ENCODE measurements around the gene FHIT.

The FHIT gene

GRCh38 chr3:60136601-60137000, 1114.7 kb downstream of the FHIT start:
- DNase-seq = no peak

- DNase-seq = no peak
Measured at GRCh38 chr3:60135474-60135873, 1115.8 kb downstream of the FHIT start.

DNA sequence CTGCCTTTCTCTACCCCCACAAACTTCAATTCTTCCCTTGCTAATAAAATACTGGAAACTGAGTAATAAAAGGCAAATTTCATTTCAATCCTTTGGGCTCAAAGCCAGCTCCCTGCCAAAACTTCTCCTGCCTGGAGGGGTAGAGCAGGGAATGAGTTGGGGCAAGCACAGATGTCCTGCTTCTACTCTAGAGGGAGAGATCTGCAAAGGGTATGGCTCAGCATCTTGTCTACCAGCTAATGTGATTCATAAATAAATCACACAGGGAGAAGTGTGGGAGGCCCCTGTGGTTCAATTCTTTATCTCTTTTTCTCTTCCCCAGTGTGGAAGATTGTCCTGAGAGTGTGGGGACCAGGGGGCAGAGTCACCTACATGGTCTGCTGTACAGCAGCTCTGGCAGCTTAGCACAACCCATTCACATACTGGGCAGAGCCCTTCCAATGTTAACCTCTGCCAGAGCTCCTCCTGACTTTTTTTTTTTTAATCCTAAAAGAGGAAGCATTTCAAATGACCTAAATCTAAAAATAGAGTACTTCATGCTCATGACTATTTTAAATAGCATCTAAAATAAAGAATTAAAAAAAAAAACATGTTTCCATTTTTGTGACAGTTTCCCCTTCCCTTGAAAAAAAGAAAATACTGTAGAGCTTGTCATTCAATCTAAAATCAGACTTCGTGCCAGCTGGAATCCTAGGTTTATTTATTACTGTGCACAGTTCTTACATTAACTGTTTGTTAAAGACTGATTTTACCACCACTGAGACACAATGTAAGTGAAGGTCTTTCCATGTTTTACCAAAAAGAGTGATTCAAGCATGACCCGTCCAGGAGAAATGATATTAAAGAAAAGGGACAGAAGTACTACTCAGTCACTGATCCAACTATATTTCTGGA, 1117.7 kb downstream of the FHIT start:
- no peak for DNase-seq

- DNase-seq = no peak
Measured at GRCh38 chr3:60131618-60132017, 1119.6 kb downstream of the FHIT start.

DNA sequence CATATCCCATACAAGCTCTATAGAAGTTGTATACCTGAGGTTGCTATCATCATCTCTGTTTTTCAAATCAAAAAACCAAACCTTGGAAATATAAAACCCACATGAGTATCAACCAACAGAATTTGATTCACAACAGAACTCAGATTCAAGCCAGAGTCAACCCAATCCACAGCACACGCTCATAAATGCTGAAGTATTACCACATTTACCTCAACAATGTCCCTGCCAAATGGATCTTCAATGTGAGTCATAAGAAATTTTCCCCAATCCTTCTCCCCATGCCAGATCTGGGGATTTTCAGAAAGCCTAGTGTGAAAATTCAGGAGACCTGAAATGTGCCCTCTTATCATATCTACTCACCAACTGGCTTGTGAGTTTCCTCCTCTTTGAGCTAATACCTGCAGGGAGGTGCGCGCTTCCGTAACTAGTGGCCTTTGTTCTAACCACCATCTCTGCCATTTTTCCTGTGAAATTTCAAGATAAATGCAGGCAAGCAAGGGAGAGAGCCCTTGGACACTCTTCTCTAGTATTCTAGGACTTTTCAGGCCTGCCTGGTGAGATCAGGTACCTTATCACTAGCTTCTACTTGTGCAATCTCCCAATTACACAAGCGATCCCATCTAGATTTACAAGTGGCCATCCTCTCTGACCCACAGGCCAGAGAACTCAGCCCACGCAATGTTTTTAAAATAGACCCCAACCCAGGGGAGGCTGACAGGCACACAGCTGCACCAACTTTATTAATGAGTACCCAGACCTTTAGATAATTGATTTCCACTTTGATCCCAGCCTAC, 1124.5 kb downstream of the FHIT start:
- DNase-seq = no peak

DNA sequence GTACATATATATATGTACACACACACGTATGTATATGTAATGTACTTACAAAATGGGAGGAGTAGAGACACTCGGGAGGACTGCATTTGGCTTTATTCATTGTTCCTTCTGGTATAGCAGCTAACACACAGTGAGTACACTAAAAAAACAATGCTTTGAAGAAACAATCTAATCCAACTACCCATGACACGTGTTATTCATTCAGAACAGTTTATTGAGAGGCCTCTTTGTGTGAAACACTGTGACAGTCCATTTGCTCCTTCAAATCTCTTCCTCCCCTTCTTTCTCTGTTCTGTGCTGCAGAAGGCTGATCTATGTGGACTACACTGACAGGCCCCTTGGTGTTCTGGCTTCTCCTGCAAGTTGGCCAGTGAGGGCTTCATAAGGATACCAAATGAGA, 1125.6 kb downstream of the FHIT start:
- DNase-seq = no peak

- DNase-seq = no peak
Measured at GRCh38 chr3:60120245-60120644, 1131.0 kb downstream of the FHIT start.

GRCh38 chr3:60114191-60114590, 1137.1 kb downstream of the FHIT start:
- no peak for DNase-seq

GRCh38 chr3:60107275-60107674, 1144.0 kb downstream of the FHIT start:
- no peak for DNase-seq

- DNase-seq = no peak
Measured at GRCh38 chr3:60102154-60102553, 1149.1 kb downstream of the FHIT start.

GRCh38 chr3:60101621-60102020, 1149.6 kb downstream of the FHIT start:
- no peak for DNase-seq

DNA sequence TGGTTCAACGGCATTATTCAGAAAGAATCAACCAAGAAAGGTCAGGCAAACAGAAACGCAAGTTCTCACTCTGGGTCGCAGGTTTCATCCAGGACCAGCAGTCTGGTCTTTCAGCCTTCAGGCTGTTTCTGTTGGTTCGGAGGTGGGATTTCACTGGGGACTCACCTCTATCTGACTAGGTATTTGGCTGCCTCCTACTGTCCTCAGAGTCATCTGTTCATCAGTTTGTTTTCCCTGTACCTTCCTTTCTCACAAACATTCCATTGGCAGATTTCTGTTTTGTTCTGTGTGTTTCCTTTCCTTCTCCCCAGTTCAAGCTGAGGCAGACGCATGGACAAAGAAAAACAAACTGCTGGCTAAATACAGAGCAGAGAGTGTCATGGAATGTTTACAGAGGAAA, 1154.8 kb downstream of the FHIT start:
- DNase-seq = no peak

DNA sequence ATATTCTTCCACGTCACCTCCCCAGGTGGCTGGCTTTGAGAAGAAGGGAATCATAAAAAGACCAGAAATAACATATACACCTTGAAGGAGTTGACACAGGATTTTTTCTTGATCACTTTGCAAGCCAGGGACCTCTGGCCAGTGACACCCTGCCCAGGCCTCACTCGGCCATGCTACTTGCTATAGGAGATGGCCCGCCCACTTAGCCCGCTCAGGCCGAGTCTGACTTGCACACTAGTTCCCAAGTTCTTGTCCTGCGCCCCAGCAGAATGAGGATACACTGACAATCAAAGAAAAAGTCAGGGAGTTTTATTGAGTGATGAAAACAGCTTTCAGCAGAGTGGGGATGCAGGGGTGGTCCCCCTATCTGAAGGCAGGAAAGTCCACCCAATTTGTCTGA, 1155.3 kb downstream of the FHIT start:
- DNase-seq = no peak

DNA sequence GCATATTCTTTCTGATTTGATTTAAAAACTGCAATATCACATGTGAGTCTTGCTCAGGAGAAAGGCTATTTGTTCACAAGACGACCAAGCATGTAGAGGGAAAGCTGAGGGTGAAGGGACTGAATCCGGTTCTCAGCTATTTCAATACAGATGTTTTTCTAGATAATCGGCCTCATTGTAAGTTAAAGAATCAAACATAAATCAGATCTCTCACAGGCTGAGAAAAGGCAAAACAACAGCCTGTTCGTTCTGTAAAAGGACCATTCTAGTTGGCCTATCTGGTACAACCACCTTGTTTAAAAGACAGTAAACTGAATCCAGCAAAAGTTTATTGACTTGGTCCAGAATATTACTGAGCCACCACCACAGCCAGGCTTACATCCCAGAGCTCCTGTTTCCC, 1155.7 kb downstream of the FHIT start:
- no peak for DNase-seq

GRCh38 chr3:60094392-60094947, 1156.8 kb downstream of the FHIT start:
- no peak for DNase-seq

DNA sequence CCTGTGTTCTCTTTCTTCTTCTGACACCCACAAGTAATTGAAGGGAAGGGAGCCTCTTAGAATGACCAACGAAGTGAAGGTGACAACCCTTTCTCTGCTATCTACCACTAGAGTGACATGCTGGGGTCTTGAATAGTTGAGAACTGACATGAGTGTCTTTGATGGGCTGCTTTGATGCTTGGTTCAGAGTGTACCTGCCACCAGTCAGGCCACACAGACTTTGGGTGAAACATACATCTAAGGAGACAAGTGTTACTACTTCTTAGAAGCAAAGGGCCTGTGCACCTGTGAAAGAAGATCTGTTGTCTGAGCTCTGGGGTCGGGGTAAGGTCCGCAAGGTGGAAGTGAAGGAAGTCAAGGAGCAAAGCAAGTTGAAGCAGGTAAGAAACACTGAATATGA, 1160.7 kb downstream of the FHIT start:
- DNase-seq = no peak

DNA sequence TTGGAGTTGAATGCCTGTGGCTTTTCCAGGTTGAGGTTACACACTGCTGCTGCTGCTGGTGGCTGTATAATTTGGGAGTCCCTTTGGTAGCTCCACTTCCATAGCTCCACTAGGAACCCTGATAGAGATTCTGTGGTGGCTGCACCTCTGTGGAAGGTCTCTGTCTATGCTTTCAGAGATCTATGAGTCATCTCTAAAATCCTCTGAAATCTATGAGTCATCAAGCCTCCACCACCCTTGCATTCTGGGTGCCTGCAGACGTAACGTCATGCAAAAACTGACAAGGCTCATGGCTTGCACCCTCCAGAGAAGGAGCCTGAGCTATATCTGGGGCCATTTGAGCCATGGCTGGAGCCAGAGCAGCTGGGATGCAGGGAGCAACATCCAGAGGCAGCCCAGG, 1164.4 kb downstream of the FHIT start:
- DNase-seq = no peak

DNA sequence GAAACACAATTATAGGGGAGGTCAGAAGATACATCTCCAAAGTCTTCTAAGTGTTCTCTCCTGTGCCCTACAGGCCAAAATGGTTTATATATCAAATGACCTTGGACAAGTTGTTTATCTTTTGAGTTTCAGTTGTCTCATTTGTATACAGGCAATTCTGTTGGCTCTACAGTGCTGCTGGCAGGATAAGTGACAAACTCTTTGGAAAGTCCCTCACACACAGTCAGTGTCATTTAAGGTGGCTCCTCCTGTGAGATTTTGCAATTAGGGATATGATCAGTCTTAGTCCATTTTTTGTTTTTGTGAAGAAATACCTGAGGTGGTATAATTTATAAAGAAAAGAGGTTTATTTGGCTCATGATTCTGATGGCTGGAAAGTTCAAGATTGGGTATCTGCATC, 1165.6 kb downstream of the FHIT start:
- no peak for DNase-seq

DNA sequence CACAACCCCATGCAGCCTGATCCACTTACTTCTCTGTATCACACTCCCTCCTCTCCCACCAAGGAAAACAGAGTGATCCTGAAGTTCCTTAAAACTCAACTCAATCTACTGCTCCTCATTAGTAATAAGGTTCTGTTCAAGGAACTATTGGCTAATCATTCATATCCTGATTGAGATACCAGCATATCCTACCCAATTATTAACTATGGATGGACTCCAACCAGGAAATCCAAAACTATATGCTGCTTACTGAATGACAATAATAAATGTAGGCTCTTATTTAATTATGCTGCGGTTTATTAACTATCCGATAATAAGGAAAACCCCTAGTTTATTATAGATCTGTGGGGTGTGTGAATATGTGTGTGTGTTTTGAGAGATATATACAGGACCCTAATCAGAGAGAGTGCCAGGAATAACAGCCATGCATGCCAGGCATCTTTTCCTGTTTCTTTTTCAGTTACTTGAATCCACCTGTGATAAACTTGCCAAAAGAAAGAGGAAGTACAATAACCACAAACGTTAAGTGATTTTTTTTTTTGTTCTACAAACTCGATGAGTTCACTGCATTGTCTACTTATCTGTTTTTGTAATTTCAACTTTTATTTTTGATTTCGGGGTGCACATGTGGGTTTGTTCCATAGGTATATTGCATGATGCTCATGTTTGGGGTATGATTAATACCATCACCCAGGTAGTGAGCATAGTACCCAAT, 1169.7 kb downstream of the FHIT start:
- DNase-seq = no peak

- no peak for DNase-seq
Measured at GRCh38 chr3:60080648-60081047, 1170.6 kb downstream of the FHIT start.

DNA sequence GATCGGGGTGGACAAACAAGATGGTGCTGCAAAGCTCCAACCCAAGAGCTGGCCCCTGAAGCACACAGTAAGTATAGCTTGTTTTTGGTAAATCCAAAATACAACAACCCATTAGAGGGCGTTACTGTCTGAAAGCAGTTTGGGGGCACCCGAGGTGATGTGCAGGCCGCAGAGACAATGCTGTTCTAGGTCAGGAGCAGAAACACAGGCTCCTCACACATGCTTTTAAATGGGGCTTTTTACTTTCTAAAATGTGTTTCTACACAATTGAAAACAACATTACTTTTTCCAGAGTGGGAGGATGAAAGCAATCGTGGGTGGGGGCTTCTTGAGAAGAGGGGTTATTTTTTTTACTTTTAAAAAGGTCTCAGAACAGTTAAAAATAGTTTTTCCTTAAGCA, 1172.2 kb downstream of the FHIT start:
- DNase-seq = no peak

DNA sequence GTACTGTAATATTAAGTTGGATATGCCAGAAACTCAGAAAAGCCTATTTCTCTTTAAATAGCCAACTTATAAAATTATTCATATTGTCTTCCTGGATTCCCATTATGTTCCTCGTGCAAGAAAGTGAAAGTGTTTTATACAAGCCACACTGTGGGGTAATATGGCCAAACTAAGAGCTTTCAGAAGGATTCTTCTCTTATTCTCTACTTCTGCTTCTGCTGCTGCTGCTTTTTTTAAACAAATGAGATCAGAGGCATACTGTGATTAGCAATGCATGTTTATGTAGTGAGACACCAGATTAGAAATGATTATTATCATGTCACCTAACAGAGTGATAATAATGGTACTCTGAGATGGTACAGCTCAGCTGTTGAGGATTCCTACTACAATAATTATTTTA, 1174.9 kb downstream of the FHIT start:
- no peak for DNase-seq

DNA sequence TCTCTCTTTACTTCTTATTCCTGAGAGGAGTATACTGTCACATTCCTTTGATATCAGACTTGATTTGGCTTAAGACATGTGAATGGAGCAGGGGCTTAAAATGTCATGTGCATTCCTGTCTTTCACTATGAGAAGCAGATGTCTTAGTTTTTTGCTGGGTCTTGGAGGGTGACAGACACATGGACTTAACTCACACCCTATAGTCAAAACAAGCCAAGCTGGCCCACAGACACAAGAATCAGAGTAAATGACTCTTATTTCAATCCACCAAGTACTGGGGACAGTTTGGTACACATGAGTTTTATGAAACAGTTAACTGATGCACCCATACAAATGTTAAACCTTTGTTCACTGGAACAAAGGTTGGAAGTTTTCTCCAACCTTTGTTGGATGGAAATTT, 1177.3 kb downstream of the FHIT start:
- DNase-seq = no peak
